GM19099 (cell line): ENCODE measurements around the gene ATG4C.

Experiments used
- POLR2A ChIP-seq: IDR thresholded peaks from 3 replicates; pipeline ENCODE4 v1.6.1; 2011; ENCODE audit warnings: low read depth; ENCODE audit not compliant: insufficient read length; ENCODE audit errors: extremely low read depth

The ATG4C gene

GRCh38 chr1:62781841-62782543 lies 1.9 kb upstream of the ATG4C start:
- no peak for TF ChIP-seq POLR2A

GRCh38 chr1:62784509-62785365 lies 805 bp downstream of the ATG4C start:
- no peak for TF ChIP-seq POLR2A

- TF ChIP-seq POLR2A = no peak
Measured at GRCh38 chr1:62790716-62791115, 6.8 kb downstream of the ATG4C start.

GRCh38 chr1:62794053-62794452 lies 10.1 kb downstream of the ATG4C start:
- TF ChIP-seq POLR2A = no peak

- no peak for TF ChIP-seq POLR2A
Measured at GRCh38 chr1:62796221-62796620, 12.3 kb downstream of the ATG4C start.

GRCh38 chr1:62799688-62800087 lies 15.8 kb downstream of the ATG4C start:
- no peak for TF ChIP-seq POLR2A

- TF ChIP-seq POLR2A = no peak
Measured at GRCh38 chr1:62800281-62800680, 16.3 kb downstream of the ATG4C start.

- TF ChIP-seq POLR2A = peak; percentile 20
Measured at GRCh38 chr1:62800825-62801306, 16.9 kb downstream of the ATG4C start.

- no peak for TF ChIP-seq POLR2A
Measured at GRCh38 chr1:62809788-62810187, 25.9 kb downstream of the ATG4C start.

- no peak for TF ChIP-seq POLR2A
Measured at GRCh38 chr1:62810420-62811274, 26.7 kb downstream of the ATG4C start.

GRCh38 chr1:62823556-62823955 lies 39.6 kb downstream of the ATG4C start:
- no peak for TF ChIP-seq POLR2A

GRCh38 chr1:62826901-62827300 lies 43.0 kb downstream of the ATG4C start:
- TF ChIP-seq POLR2A = no peak

GRCh38 chr1:62832276-62832675 lies 48.3 kb downstream of the ATG4C start:
- no peak for TF ChIP-seq POLR2A

- no peak for TF ChIP-seq POLR2A
Measured at GRCh38 chr1:62833529-62833928, 49.6 kb downstream of the ATG4C start.

GRCh38 chr1:62834400-62834961 lies 50.5 kb downstream of the ATG4C start:
- no peak for TF ChIP-seq POLR2A
